A549 (cell line): Measurements from ENCODE around the gene FAM162A.

Source experiments
- CEBPB ChIP-seq, 2 experiments: fragments of >200 bp in 1 of 2; sonication (Bioruptor Twin) in 1 of 2; formaldehyde crosslinking in 1 of 2; IDR thresholded peaks; 2 replicates each; pipeline ENCODE4 v1.6.1; 2012 to 2016
- EP300 ChIP-seq, 2 experiments: fragments of >200 bp; sonication (Bioruptor Twin); formaldehyde crosslinking; IDR thresholded peaks; 2 replicates in 1 of 2; 3 replicates in 1 of 2; pipeline ENCODE4 v1.6.1; 2016 to 2017
- POLR2A ChIP-seq: IDR thresholded peaks from 2 replicates; pipeline ENCODE4 v1.6.1; 2012; ENCODE audit warnings: mild to moderate bottlenecking, low read length
- POLR2AphosphoS2 ChIP-seq: conservative IDR thresholded peaks from 2 replicates; pipeline ENCODE4 v1.6.1; 2012; ENCODE audit warnings: low read length, improper control_type of control experiment, inconsistent platforms
- SMC3 ChIP-seq: fragments of >200 bp; sonication (Bioruptor Twin); formaldehyde crosslinking; IDR thresholded peaks from 3 replicates; pipeline ENCODE4 v1.6.1; 2018; ENCODE audit warnings: inconsistent platforms
- ZC3H11A ChIP-seq: fragments of 450-650 bp; IDR thresholded peaks from 2 replicates; pipeline ENCODE4 v1.6.1; 2014; ENCODE audit warnings: antibody characterized with exemption, mild to moderate bottlenecking
- TF ChIP-seq, protein P1 (sequence below): fragments of >200 bp; sonication (Bioruptor Twin); formaldehyde crosslinking; IDR thresholded peaks from 3 replicates; pipeline ENCODE4 v1.5.1; 2016
- TF ChIP-seq, protein P2 (sequence below): IDR thresholded peaks from 2 replicates; pipeline ENCODE4 v1.6.1; 2012
- TF ChIP-seq, protein P3 (sequence below): fragments of 450-650 bp; IDR thresholded peaks from 2 replicates; pipeline ENCODE4 v1.6.1; 2014; ENCODE audit warnings: antibody characterized with exemption
- TF ChIP-seq, protein P4 (sequence below): fragments of 250-450 bp; sonication (Bioruptor Pico); IDR thresholded peaks from 2 replicates; pipeline ENCODE4 v1.5.0; 2021; ENCODE audit warnings: mild to moderate bottlenecking, moderate library complexity, borderline replicate concordance

DNA sequence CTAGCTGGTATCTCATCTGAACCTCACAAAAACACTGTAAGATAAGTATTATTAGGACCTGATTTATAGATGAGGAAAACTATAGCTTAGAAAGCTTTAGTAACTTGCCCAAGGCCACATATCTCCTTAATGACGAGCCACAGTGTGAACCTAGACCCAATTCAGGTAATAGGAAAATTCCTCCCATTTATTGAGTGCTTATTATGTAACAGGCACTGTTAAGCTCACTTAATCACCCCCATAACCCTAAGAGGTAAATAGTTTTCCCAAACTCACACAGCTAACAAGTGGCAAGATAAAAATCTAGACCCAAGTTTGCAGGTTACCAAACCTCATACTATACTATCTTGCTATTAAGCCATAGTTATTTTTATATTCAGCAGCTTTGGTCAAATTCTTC lies 24.0 kb downstream of the FAM162A start:
- TF ChIP-seq, protein P1, sequence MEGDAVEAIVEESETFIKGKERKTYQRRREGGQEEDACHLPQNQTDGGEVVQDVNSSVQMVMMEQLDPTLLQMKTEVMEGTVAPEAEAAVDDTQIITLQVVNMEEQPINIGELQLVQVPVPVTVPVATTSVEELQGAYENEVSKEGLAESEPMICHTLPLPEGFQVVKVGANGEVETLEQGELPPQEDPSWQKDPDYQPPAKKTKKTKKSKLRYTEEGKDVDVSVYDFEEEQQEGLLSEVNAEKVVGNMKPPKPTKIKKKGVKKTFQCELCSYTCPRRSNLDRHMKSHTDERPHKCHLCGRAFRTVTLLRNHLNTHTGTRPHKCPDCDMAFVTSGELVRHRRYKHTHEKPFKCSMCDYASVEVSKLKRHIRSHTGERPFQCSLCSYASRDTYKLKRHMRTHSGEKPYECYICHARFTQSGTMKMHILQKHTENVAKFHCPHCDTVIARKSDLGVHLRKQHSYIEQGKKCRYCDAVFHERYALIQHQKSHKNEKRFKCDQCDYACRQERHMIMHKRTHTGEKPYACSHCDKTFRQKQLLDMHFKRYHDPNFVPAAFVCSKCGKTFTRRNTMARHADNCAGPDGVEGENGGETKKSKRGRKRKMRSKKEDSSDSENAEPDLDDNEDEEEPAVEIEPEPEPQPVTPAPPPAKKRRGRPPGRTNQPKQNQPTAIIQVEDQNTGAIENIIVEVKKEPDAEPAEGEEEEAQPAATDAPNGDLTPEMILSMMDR = no peak
- no peak for TF ChIP-seq POLR2A
- TF ChIP-seq SMC3 = no peak
- TF ChIP-seq, protein P2, sequence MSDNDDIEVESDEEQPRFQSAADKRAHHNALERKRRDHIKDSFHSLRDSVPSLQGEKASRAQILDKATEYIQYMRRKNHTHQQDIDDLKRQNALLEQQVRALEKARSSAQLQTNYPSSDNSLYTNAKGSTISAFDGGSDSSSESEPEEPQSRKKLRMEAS = no peak
- TF ChIP-seq CEBPB (IDR thresholded peaks at IDR 0.05) = no peak
- TF ChIP-seq, protein P3, sequence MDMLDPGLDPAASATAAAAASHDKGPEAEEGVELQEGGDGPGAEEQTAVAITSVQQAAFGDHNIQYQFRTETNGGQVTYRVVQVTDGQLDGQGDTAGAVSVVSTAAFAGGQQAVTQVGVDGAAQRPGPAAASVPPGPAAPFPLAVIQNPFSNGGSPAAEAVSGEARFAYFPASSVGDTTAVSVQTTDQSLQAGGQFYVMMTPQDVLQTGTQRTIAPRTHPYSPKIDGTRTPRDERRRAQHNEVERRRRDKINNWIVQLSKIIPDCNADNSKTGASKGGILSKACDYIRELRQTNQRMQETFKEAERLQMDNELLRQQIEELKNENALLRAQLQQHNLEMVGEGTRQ = no peak
- TF ChIP-seq POLR2AphosphoS2 = no peak
- no peak for TF ChIP-seq EP300 (IDR thresholded peaks at IDR 0.05)
- TF ChIP-seq, protein P4, sequence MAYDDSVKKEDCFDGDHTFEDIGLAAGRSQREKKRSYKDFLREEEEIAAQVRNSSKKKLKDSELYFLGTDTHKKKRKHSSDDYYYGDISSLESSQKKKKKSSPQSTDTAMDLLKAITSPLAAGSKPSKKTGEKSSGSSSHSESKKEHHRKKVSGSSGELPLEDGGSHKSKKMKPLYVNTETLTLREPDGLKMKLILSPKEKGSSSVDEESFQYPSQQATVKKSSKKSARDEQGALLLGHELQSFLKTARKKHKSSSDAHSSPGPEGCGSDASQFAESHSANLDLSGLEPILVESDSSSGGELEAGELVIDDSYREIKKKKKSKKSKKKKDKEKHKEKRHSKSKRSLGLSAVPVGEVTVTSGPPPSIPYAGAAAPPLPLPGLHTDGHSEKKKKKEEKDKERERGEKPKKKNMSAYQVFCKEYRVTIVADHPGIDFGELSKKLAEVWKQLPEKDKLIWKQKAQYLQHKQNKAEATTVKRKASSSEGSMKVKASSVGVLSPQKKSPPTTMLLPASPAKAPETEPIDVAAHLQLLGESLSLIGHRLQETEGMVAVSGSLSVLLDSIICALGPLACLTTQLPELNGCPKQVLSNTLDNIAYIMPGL (CRISPR knock-in tag) = no peak
- TF ChIP-seq ZC3H11A = no peak
